ENCODE results near the gene RCOR3.

DNA sequence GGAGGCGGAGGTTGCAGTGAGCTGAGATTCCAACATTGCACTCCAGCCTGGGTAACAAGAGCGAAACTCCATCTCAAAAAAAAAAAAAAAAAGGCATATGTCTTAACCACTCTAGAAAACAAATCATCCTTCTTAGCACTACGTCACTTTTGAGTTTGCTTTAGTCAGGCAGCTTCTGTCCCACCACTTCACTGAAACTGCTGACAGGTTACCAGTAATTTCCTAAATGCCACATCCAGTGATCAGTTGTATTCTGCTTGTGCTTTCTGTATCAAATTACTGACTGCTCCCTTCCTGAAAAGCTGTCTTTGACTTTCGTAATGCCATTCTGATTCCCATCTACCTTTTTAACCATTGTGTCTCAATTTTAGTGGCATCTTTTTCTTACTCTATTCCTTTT is 21.7 kb downstream of the RCOR3 start:
- TF ChIP-seq POLR2AphosphoS5 (IDR thresholded peaks at IDR 0.05; ENCODE audit: low read length): no peak
- no peak for TF ChIP-seq MYC (IDR thresholded peaks at IDR 0.05; ENCODE audit: insufficient read depth, insufficient read length, insufficient replicate concordance, low read length, severe bottlenecking)
- TF ChIP-seq, protein P1, sequence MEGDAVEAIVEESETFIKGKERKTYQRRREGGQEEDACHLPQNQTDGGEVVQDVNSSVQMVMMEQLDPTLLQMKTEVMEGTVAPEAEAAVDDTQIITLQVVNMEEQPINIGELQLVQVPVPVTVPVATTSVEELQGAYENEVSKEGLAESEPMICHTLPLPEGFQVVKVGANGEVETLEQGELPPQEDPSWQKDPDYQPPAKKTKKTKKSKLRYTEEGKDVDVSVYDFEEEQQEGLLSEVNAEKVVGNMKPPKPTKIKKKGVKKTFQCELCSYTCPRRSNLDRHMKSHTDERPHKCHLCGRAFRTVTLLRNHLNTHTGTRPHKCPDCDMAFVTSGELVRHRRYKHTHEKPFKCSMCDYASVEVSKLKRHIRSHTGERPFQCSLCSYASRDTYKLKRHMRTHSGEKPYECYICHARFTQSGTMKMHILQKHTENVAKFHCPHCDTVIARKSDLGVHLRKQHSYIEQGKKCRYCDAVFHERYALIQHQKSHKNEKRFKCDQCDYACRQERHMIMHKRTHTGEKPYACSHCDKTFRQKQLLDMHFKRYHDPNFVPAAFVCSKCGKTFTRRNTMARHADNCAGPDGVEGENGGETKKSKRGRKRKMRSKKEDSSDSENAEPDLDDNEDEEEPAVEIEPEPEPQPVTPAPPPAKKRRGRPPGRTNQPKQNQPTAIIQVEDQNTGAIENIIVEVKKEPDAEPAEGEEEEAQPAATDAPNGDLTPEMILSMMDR (IDR thresholded peaks at IDR 0.05 in 2 of 3, conservative IDR thresholded peaks at IDR 0.05 in 1 of 3; ENCODE audit: control insufficient read depth in 2 of 3, extremely low read depth in 1 of 3, insufficient read depth in 1 of 3, low read depth in 3 of 3, low read length in 3 of 3): no peak
- TF ChIP-seq TARDBP (IDR thresholded peaks at IDR 0.05; ENCODE audit: borderline replicate concordance): no peak
- TF ChIP-seq SMC3 (IDR thresholded peaks at IDR 0.05; ENCODE audit: borderline replicate concordance, low read length): no peak
- no peak for TF ChIP-seq RCOR1 (conservative IDR thresholded peaks at IDR 0.05; ENCODE audit: low read depth, low read length)
- TF ChIP-seq, protein P2, sequence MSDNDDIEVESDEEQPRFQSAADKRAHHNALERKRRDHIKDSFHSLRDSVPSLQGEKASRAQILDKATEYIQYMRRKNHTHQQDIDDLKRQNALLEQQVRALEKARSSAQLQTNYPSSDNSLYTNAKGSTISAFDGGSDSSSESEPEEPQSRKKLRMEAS (IDR thresholded peaks at IDR 0.05; ENCODE audit: low read depth, low read length): no peak
- TF ChIP-seq, protein P3, sequence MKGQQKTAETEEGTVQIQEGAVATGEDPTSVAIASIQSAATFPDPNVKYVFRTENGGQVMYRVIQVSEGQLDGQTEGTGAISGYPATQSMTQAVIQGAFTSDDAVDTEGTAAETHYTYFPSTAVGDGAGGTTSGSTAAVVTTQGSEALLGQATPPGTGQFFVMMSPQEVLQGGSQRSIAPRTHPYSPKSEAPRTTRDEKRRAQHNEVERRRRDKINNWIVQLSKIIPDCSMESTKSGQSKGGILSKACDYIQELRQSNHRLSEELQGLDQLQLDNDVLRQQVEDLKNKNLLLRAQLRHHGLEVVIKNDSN (IDR thresholded peaks at IDR 0.05; ENCODE audit: borderline replicate concordance, extremely low read length, insufficient read depth, low read depth, low read length): no peak
- TF ChIP-seq EZH2 (IDR thresholded peaks at IDR 0.05; ENCODE audit: borderline replicate concordance, control insufficient read depth, low read depth, low read length): no peak
- no peak for TF ChIP-seq BHLHE40 (IDR thresholded peaks at IDR 0.05; ENCODE audit: borderline replicate concordance in 1 of 2, low read depth in 2 of 2, low read length in 1 of 2)
- TF ChIP-seq, protein P4, sequence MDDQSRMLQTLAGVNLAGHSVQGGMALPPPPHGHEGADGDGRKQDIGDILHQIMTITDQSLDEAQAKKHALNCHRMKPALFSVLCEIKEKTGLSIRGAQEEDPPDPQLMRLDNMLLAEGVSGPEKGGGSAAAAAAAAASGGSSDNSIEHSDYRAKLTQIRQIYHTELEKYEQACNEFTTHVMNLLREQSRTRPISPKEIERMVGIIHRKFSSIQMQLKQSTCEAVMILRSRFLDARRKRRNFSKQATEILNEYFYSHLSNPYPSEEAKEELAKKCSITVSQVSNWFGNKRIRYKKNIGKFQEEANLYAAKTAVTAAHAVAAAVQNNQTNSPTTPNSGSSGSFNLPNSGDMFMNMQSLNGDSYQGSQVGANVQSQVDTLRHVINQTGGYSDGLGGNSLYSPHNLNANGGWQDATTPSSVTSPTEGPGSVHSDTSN (IDR thresholded peaks at IDR 0.05; ENCODE audit: insufficient replicate concordance, low read depth, low read length): no peak
- no peak for TF ChIP-seq NR2C1 (IDR thresholded peaks at IDR 0.05)
- TF ChIP-seq KLF5 (IDR thresholded peaks at IDR 0.05; ENCODE audit: partially characterized antibody): no peak
- no peak for TF ChIP-seq BMI1 (IDR thresholded peaks at IDR 0.05; ENCODE audit: borderline replicate concordance)

Data from GM12878 (cell line).